ENCODE data around the gene SRCIN1.

SRCIN1 gene

GRCh38 chr17:38545531-38546225 is 60.1 kb downstream of the SRCIN1 start:
- Mint-ChIP-seq H3K36me3 (ENCODE audit: low read depth) (no peaks in the 10 kb centered on the region), H3K4me3 (no peak overlapping the region), H3K27me3 (ENCODE audit: low read depth) (peaks cover 23% of the 10 kb centered on the region), H3K4me1 (no peaks in the 10 kb centered on the region), H3K9me3 (no peaks in the 10 kb centered on the region), H3K27ac (no peak overlapping the region)
- TF ChIP-seq CTCF (IDR thresholded peaks at IDR 0.05; ENCODE audit: unreplicated experiment in 3 of 3) = no peak

- Mint-ChIP-seq H3K36me3 (ENCODE audit: low read depth) (no peaks in the 10 kb centered on the region), H3K27me3 (ENCODE audit: low read depth) (peaks cover 23% of the 10 kb centered on the region), H3K9me3 (no peaks in the 10 kb centered on the region), H3K4me3 (no peak overlapping the region), H3K4me1 (no peaks in the 10 kb centered on the region), H3K27ac (no peak overlapping the region)
- no peak for TF ChIP-seq CTCF (IDR thresholded peaks at IDR 0.05; ENCODE audit: unreplicated experiment in 3 of 3)
Observed at GRCh38 chr17:38544839-38545209, 60.9 kb downstream of the SRCIN1 start.

- no peaks in the 10 kb centered on the region for H3K9me3 Mint-ChIP-seq
- H3K4me1 Mint-ChIP-seq = no peaks in the 10 kb centered on the region
- no peak overlapping the region for H3K27ac Mint-ChIP-seq
- H3K27me3 Mint-ChIP-seq (ENCODE audit: low read depth) = peaks cover 20% of the 10 kb centered on the region
- H3K36me3 Mint-ChIP-seq (ENCODE audit: low read depth) = no peaks in the 10 kb centered on the region
- no peak for TF ChIP-seq CTCF (IDR thresholded peaks at IDR 0.05; ENCODE audit: unreplicated experiment in 3 of 3)
- H3K4me3 Mint-ChIP-seq = no peak overlapping the region
Observed at GRCh38 chr17:38544175-38544838, 61.4 kb downstream of the SRCIN1 start.

GRCh38 chr17:38543403-38544174 is 62.2 kb downstream of the SRCIN1 start:
- Mint-ChIP-seq H3K36me3 (ENCODE audit: low read depth) (no peaks in the 10 kb centered on the region), H3K27ac (no peak overlapping the region), H3K9me3 (no peaks in the 10 kb centered on the region), H3K27me3 (ENCODE audit: low read depth) (peaks cover 17% of the 10 kb centered on the region), H3K4me1 (no peaks in the 10 kb centered on the region), H3K4me3 (no peak overlapping the region)
- no peak for TF ChIP-seq CTCF (IDR thresholded peaks at IDR 0.05; ENCODE audit: unreplicated experiment in 3 of 3)

- no peaks in the 10 kb centered on the region for H3K4me1 Mint-ChIP-seq
- H3K9me3 Mint-ChIP-seq = no peaks in the 10 kb centered on the region
- H3K27ac Mint-ChIP-seq = no peak overlapping the region
- no peak overlapping the region for H3K4me3 Mint-ChIP-seq
- no peaks in the 10 kb centered on the region for H3K36me3 Mint-ChIP-seq (ENCODE audit: low read depth)
- peaks cover 17% of the 10 kb centered on the region for H3K27me3 Mint-ChIP-seq (ENCODE audit: low read depth)
- no peak for TF ChIP-seq CTCF (IDR thresholded peaks at IDR 0.05; ENCODE audit: unreplicated experiment in 3 of 3)
Observed at GRCh38 chr17:38542286-38542685, 63.5 kb downstream of the SRCIN1 start.

Data from nephron (organoid).